Esophagus squamous epithelium (tissue), 5 donors: ENCODE data around the gene LAPTM5. TPM values are rescaled to one million over a fixed set of nuclear protein-coding genes. Genes with fewer than 3 reads are reported as not detected.

Experiments used
- DNase-seq: peaks from one replicate; lab custom pipeline; 2025; lab: John Stamatoyannopoulos, UW
- H3K27ac ChIP-seq, 4 donors: fragments of 200-600 bp; sonication (generic); one replicate each; pipeline ENCODE4 v1.5.1; 2016 to 2019; ENCODE audit warnings: mild to moderate bottlenecking in 1 of 4
- H3K27me3 ChIP-seq, 4 donors: fragments of 200-600 bp; sonication (generic); 1 replicate in 3 of 4; 2 replicates in 1 of 4; pipeline versions ENCODE4 v1.5.1 to v1.6.0; 2017 to 2021; ENCODE audit warnings: antibody characterized with exemption in 1 of 4
- H3K36me3 ChIP-seq, 3 donors: fragments of 200-600 bp; sonication (generic); one replicate each; pipeline ENCODE4 v1.5.1; 2016 to 2019
- H3K4me1 ChIP-seq, 3 donors: fragments of 200-600 bp; sonication (generic); one replicate each; pipeline ENCODE4 v1.5.1; 2017 to 2019
- H3K4me3 ChIP-seq, 4 donors: fragments of 200-600 bp; sonication (generic); 1 replicate in 3 of 4; 2 replicates in 1 of 4; pipeline ENCODE4 v1.5.1; 2016 to 2019; ENCODE audit warnings: mild to moderate bottlenecking in 2 of 4, moderate library complexity in 1 of 4
- H3K9me3 ChIP-seq, 3 donors: fragments of 200-600 bp; sonication (generic); one replicate each; pipeline ENCODE4 v1.5.1; 2016 to 2019
- POLR2A ChIP-seq, 4 donors: fragments of 450-650 bp; IDR thresholded peaks; one replicate each; pipeline ENCODE4 v1.6.1; 2017; ENCODE audit warnings: antibody characterized with exemption in 4 of 4, mild to moderate bottlenecking in 4 of 4, moderate library complexity in 3 of 4
- WGBS, 2 donors: methylation state at CpG; one replicate each; pipeline ENCODE4 v1.1.5; 2018; 5-methylcytosine and 5-hydroxymethylcytosine counted together
- intact Hi-C: fragments of 100-400 bp; cut with DNase I; formaldehyde crosslinking; loops from one replicate; pipeline ENCODE4 v1.15.0; 2022
- total RNA-seq, 4 donors: library from RNA; depleted of rRNA; stranded (reverse); fragments of >200 nt; gene quantifications; one replicate each; pipeline ENCODE4 v1.1.0, GENCODE V29; 2016
- TF ChIP-seq, protein P1 (sequence below), 6 experiments: fragments of 450-650 bp in 4 of 6; fragments of 200-600 bp in 2 of 6; sonication (generic) in 2 of 6; IDR thresholded peaks; one replicate each; pipeline ENCODE4 v1.5.1; 2016 to 2019; ENCODE audit warnings: antibody characterized with exemption in 6 of 6, mild to moderate bottlenecking in 4 of 6, moderate library complexity in 4 of 6
- donor health status: DM: yes; HTN: yes; CAD: no.

Gene LAPTM5
- total RNA-seq, 4 donors from 2014 or later, result 6.3 to 53.4 (median 24.6) TPM

- Histone ChIP-seq H3K27ac (no peak overlapping the region), H3K27me3 (no peaks in the 10 kb centered on the region), H3K9me3 (no peaks in the 10 kb centered on the region), H3K4me1 (no peaks in the 10 kb centered on the region), H3K4me3 (no peak overlapping the region), H3K36me3 (peaks cover 0 to 27% (median 0%) of the 10 kb centered on the region in 3 donors)
- TF ChIP-seq, protein P1, sequence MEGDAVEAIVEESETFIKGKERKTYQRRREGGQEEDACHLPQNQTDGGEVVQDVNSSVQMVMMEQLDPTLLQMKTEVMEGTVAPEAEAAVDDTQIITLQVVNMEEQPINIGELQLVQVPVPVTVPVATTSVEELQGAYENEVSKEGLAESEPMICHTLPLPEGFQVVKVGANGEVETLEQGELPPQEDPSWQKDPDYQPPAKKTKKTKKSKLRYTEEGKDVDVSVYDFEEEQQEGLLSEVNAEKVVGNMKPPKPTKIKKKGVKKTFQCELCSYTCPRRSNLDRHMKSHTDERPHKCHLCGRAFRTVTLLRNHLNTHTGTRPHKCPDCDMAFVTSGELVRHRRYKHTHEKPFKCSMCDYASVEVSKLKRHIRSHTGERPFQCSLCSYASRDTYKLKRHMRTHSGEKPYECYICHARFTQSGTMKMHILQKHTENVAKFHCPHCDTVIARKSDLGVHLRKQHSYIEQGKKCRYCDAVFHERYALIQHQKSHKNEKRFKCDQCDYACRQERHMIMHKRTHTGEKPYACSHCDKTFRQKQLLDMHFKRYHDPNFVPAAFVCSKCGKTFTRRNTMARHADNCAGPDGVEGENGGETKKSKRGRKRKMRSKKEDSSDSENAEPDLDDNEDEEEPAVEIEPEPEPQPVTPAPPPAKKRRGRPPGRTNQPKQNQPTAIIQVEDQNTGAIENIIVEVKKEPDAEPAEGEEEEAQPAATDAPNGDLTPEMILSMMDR (IDR thresholded peaks at IDR 0.05), result no peak
- no peak for TF ChIP-seq POLR2A (IDR thresholded peaks at IDR 0.05)
- WGBS, 2 donors, result 80 to 83% methylated on average over 12 to 15 of the region's 15 CpGs
- no peak for DNase-seq
- intact Hi-C loops, result no loop called here
Observed at GRCh38 chr1:30726773-30727684, 30.5 kb downstream of the LAPTM5 start.

DNA sequence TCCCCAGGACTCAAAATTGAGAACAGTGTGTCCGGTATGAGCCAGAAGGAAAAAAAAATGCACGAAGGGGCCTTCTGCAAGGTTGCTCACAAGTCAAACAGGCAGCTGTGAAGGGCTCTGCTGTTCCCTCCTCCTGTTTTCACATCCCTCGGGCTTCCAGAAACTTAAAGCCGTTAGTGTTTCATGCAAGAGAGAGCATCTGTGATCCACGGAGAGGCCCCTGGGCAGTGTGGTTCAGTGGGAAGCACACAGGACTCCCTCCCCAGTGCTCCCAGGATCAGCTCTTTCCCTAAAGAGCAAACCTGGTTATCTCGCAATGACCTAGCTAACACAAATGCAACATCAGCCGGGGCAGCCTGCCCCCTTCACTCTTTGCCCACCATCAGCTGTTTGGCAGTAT, 31.3 kb downstream of the LAPTM5 start:
- WGBS, 2 donors, result 66 to 74% methylated on average over 7 of the region's 7 CpGs
- peaks cover 0 to 27% (median 0%) of the 10 kb centered on the region in 3 donors for H3K36me3 ChIP-seq
- no peaks in the 10 kb centered on the region for H3K9me3 ChIP-seq
- no peak overlapping the region for H3K4me3 ChIP-seq
- no peak overlapping the region for H3K27ac ChIP-seq
- no peaks in the 10 kb centered on the region for H3K27me3 ChIP-seq
- H3K4me1 ChIP-seq, result no peaks in the 10 kb centered on the region
- no peak for DNase-seq
- no peak for TF ChIP-seq POLR2A (IDR thresholded peaks at IDR 0.05)
- TF ChIP-seq, protein P1 (IDR thresholded peaks at IDR 0.05), result no peak
- intact Hi-C loops, result no loop called here

DNA sequence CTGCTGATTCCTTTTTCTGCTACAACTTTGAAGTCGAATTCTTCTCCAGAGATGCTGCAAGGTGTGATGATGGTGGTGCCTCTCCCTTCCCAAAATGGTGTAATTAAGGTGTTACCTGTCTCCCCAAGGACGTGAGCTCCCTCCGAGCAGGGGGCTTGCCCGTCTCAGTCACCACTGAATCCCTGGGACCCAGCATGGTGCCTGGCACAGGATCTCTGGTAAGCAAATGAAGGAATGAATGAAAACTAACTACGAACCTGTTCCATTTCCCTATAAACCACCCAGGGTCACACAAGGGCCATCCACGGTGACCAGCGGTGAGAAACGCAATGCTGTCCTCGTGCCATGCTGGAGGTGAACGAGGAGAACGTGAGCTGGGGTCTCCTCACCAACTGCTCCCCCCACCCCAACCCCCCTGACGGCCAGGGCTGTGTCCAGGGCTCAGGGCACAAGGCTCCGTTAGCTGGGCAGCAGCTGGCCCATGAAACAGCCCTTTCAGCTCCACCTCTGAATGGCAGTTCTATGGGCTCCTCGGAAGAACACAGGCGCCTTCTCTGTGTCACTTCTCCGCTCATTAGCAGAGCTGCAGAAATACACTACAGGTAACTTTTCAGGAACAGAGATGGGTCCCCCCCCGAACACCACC, 32.0 kb downstream of the LAPTM5 start:
- WGBS, 2 donors, result 90 to 93% methylated on average over 4 of the region's 17 CpGs
- Histone ChIP-seq H3K27ac (no peak overlapping the region), H3K9me3 (no peaks in the 10 kb centered on the region), H3K4me3 (no peak overlapping the region), H3K36me3 (peaks cover 0 to 27% (median 0%) of the 10 kb centered on the region in 3 donors), H3K27me3 (no peaks in the 10 kb centered on the region), H3K4me1 (no peaks in the 10 kb centered on the region)
- intact Hi-C loops, result no loop called here
- TF ChIP-seq, protein P1 (IDR thresholded peaks at IDR 0.05), result no peak
- no peak for TF ChIP-seq POLR2A (IDR thresholded peaks at IDR 0.05)
- DNase-seq, result no peak

DNA sequence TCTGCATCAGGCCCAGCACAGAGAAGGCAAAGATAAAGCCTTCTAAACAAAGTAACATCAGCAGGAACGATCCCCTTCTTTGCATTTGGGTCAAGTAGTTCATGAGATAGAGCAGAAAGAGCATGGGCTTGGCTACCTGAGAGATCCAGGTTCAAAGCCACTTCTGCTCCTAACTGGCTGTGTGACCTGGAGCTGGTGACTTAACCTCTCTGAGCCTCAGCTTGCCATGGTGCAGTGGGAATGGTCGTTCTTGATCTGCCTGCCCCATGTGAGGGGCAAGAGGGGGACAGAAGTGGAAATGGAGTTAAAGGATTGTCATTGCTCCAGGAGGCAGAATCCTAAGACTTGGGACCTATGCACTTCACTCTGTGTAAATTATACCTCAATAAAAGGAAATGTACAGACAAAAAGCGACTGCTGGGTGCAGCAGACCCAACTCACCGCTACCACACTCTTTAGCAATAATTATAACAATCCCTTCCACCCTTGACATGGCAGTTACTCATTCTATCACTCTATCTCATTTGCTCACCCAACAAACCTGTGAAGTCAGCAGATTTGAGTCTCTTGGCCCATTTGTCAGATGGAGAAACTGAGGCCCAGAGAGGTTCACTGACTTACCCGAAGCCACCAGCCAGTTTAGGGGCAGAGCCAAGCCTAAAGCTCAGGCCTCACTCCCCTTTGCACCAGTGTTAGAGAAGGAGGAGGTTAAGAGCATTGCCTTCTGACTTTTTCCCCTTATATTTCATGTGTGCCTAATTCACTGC, 32.7 kb downstream of the LAPTM5 start:
- DNase-seq, result no peak
- H3K36me3 ChIP-seq, result peaks cover 0 to 27% (median 0%) of the 10 kb centered on the region in 3 donors
- intact Hi-C loops, result loop anchor here (5.0 kb wide), 2 partner anchors 52 to 187 kb away; no protein-coding TSS in a partner anchor
- peaks cover 0 to 4% (median 0%) of the 10 kb centered on the region in 3 donors for H3K4me1 ChIP-seq
- H3K9me3 ChIP-seq, result no peaks in the 10 kb centered on the region
- H3K27me3 ChIP-seq, result no peaks in the 10 kb centered on the region
- 90 to 94% methylated on average over 2 to 4 of the region's 5 CpGs for WGBS, 2 donors
- H3K27ac ChIP-seq, result no peak overlapping the region
- TF ChIP-seq POLR2A (IDR thresholded peaks at IDR 0.05), result no peak
- TF ChIP-seq, protein P1 (IDR thresholded peaks at IDR 0.05), result no peak
- no peak overlapping the region for H3K4me3 ChIP-seq
